H9 (cell line): ENCODE data around the gene EFNA5. TPM values are rescaled to one million over a fixed set of nuclear protein-coding genes. Genes with fewer than 3 reads are reported as not detected.

Source experiments
- DNase-seq: peaks from one replicate; pipeline ENCODE4 v3.0.0-alpha.2; 2017
- H2AFZ ChIP-seq: one replicate; pipeline ENCODE4 v1.6.1; 2013; ENCODE audit warnings: mild to moderate bottlenecking, low read length, control low read depth, moderate library complexity
- H2AK5ac ChIP-seq: 2 replicates; pipeline ENCODE4 v1.6.1; 2013; ENCODE audit warnings: low read length, control low read depth, mixed read lengths; ENCODE audit not compliant: insufficient read length
- H2BK120ac ChIP-seq: one replicate; pipeline ENCODE4 v1.6.1; 2013; ENCODE audit warnings: low read depth, mild to moderate bottlenecking, low read length, control low read depth, inconsistent platforms; ENCODE audit not compliant: poor library complexity, severe bottlenecking
- H2BK12ac ChIP-seq: 2 replicates; pipeline ENCODE4 v1.6.1; 2013; ENCODE audit warnings: low read length, control low read depth, mixed read lengths, low read depth; ENCODE audit not compliant: insufficient read length
- H2BK15ac ChIP-seq: 2 replicates; pipeline ENCODE4 v1.6.1; 2013; ENCODE audit warnings: low read depth, low read length, control low read depth
- H2BK20ac ChIP-seq: one replicate; pipeline ENCODE4 v1.6.1; 2013; ENCODE audit warnings: low read depth, mild to moderate bottlenecking, low read length, control low read depth, inconsistent platforms; ENCODE audit not compliant: poor library complexity, severe bottlenecking
- H2BK5ac ChIP-seq: 2 replicates; pipeline ENCODE4 v1.6.1; 2013; ENCODE audit warnings: low read length, control low read depth, mixed read lengths; ENCODE audit not compliant: insufficient read length
- H3K14ac ChIP-seq: 2 replicates; pipeline ENCODE4 v1.6.1; 2013; ENCODE audit warnings: low read length, control low read depth; ENCODE audit not compliant: insufficient read depth
- H3K18ac ChIP-seq: 2 replicates; pipeline ENCODE4 v1.6.1; 2013; ENCODE audit warnings: low read depth, mild to moderate bottlenecking, mixed read lengths, low read length, control low read depth; ENCODE audit not compliant: insufficient read length
- H3K23ac ChIP-seq: 2 replicates; pipeline ENCODE4 v1.6.1; 2013; ENCODE audit warnings: low read length, control low read depth, mixed read lengths, low read depth; ENCODE audit not compliant: insufficient read length
- H3K23me2 ChIP-seq: 2 replicates; pipeline ENCODE4 v1.6.1; 2013; ENCODE audit warnings: low read depth, mild to moderate bottlenecking, mixed read lengths, low read length, control low read depth; ENCODE audit not compliant: insufficient read length, poor library complexity, severe bottlenecking
- H3K27ac ChIP-seq: 2 replicates; pipeline ENCODE4 v1.5.1; 2013; ENCODE audit warnings: low read length, control low read depth, mixed read lengths, low read depth; ENCODE audit not compliant: insufficient read length
- H3K27me3 ChIP-seq: 2 replicates; pipeline ENCODE4 v1.6.1; 2013; ENCODE audit warnings: low read length, control low read depth, inconsistent platforms; ENCODE audit not compliant: insufficient read depth
- H3K4ac ChIP-seq: 2 replicates; pipeline ENCODE4 v1.6.1; 2013; ENCODE audit warnings: low read depth, mild to moderate bottlenecking, control low read depth, inconsistent platforms, low read length, moderate library complexity
- H3K4me1 ChIP-seq: 2 replicates; pipeline ENCODE4 v1.6.1; 2013; ENCODE audit warnings: low read length, control low read depth, inconsistent platforms; ENCODE audit not compliant: insufficient read depth
- H3K4me2 ChIP-seq: 2 replicates; pipeline ENCODE4 v1.6.1; 2013; ENCODE audit warnings: low read length, control low read depth, mixed read lengths; ENCODE audit not compliant: insufficient read length, insufficient read depth
- H3K56ac ChIP-seq: 2 replicates; pipeline ENCODE4 v1.6.1; 2013; ENCODE audit warnings: low read depth, mild to moderate bottlenecking, mixed read lengths, low read length, control low read depth; ENCODE audit not compliant: insufficient read length
- H3K79me1 ChIP-seq: 2 replicates; pipeline ENCODE4 v1.6.1; 2013; ENCODE audit warnings: low read depth, mild to moderate bottlenecking, moderate library complexity, low read length, control low read depth, inconsistent platforms; ENCODE audit not compliant: insufficient read depth, poor library complexity, severe bottlenecking
- H3K79me2 ChIP-seq: 2 replicates; pipeline ENCODE4 v1.6.1; 2013; ENCODE audit warnings: low read length, control low read depth, inconsistent platforms; ENCODE audit not compliant: insufficient read depth
- H3K9ac ChIP-seq: 2 replicates; pipeline ENCODE4 v1.6.1; 2013; ENCODE audit warnings: low read length, control low read depth, mixed read lengths; ENCODE audit not compliant: insufficient read length; ENCODE audit errors: extremely low read depth
- H3K9me3 ChIP-seq: one replicate; pipeline ENCODE4 v1.6.1; 2013; ENCODE audit warnings: low read depth, low read length, inconsistent platforms; ENCODE audit not compliant: control insufficient read depth
- H3T11ph ChIP-seq: one replicate; pipeline ENCODE4 v1.6.1; 2013; ENCODE audit warnings: mild to moderate bottlenecking, low read length, control low read depth, inconsistent platforms
- H4K20me1 ChIP-seq: one replicate; pipeline ENCODE4 v1.6.1; 2013; ENCODE audit not compliant: control insufficient read depth, insufficient read length, insufficient read depth
- H4K5ac ChIP-seq: 2 replicates; pipeline ENCODE4 v1.6.1; 2013; ENCODE audit warnings: low read depth, mild to moderate bottlenecking, mixed read lengths, low read length, control low read depth; ENCODE audit not compliant: insufficient read length
- H4K8ac ChIP-seq: replicated peaks from 2 replicates; pipeline ENCODE4 v1.6.1; 2013; ENCODE audit warnings: low read length, control low read depth, mixed read lengths, low read depth; ENCODE audit not compliant: insufficient read length
- H4K91ac ChIP-seq: 2 replicates; pipeline ENCODE4 v1.6.1; 2013; ENCODE audit warnings: low read depth, mild to moderate bottlenecking, moderate library complexity, mixed read lengths, low read length, control low read depth; ENCODE audit not compliant: insufficient read length
- H3K27ac Mint-ChIP-seq, 3 experiments: 2 replicates in 2 of 3; 3 replicates in 1 of 3; pipeline ENCODE4 v1.8.0; 2020 to 2021; ENCODE audit warnings: mixed read lengths in 3 of 3, mild to moderate bottlenecking in 1 of 3, moderate library complexity in 1 of 3
- H3K27me3 Mint-ChIP-seq: 2 replicates; pipeline ENCODE4 v1.8.0; 2021; ENCODE audit warnings: low read depth, mild to moderate bottlenecking, moderate library complexity, mixed read lengths
- H3K36me3 Mint-ChIP-seq, 3 experiments: 2 replicates in 2 of 3; 3 replicates in 1 of 3; pipeline ENCODE4 v1.8.0; 2020 to 2021; ENCODE audit warnings: low read depth in 3 of 3, mixed read lengths in 3 of 3; ENCODE audit not compliant: insufficient read depth in 1 of 3
- H3K4me1 Mint-ChIP-seq, 2 experiments: 2 replicates each; pipeline ENCODE4 v1.8.0; 2020; ENCODE audit warnings: mixed read lengths in 2 of 2
- H3K4me3 Mint-ChIP-seq, 2 experiments: 2 replicates in 1 of 2; 3 replicates in 1 of 2; pipeline ENCODE4 v1.8.0; 2020 to 2021; ENCODE audit warnings: mild to moderate bottlenecking in 2 of 2, mixed read lengths in 2 of 2, moderate library complexity in 1 of 2
- H3K9me3 Mint-ChIP-seq, 2 experiments: 2 replicates in 1 of 2; 3 replicates in 1 of 2; pipeline ENCODE4 v1.8.0; 2020; ENCODE audit warnings: mild to moderate bottlenecking in 2 of 2, mixed read lengths in 2 of 2, moderate library complexity in 1 of 2
- CTCF ChIP-seq: fragments of 200-600 bp; sonication (generic); conservative IDR thresholded peaks from 3 replicates; pipeline ENCODE4 v1.8.0; 2021; ENCODE audit warnings: antibody characterized with exemption, mild to moderate bottlenecking
- WGBS: extraction: QIAGEN DNeasy Blood & Tissue Kit; methylation state at CpG from one replicate; pipeline ENCODE4 v1.1.7; 2013; ENCODE audit warnings: missing lambda C conversion rate, low lambda C conversion rate, mixed read lengths; ENCODE audit not compliant: insufficient read length; ENCODE audit errors: extremely low coverage; 5-methylcytosine and 5-hydroxymethylcytosine counted together
- total RNA-seq: library from RNA; stranded (reverse); gene quantifications from 2 replicates; pipeline ENCODE4 v1.2.1, GENCODE V29; 2021

The EFNA5 gene
- total RNA-seq, 1 experiment from 2014 or later = 20.4 TPM

- no peak overlapping the region for H2AFZ ChIP-seq
- H2BK120ac ChIP-seq = no peak overlapping the region
- no peak overlapping the region for H3K23ac ChIP-seq
- H3K4me1 ChIP-seq = no peaks in the 10 kb centered on the region
- no peaks in the 10 kb centered on the region for H4K20me1 ChIP-seq
- Mint-ChIP-seq H3K9me3 (peaks cover 4 to 5% of the 10 kb centered on the region in 2 experiments; a peak in 2 of 5 replicates), H3K27me3 (no peaks in the 10 kb centered on the region), H3K4me1 (peaks cover 11 to 12% of the 10 kb centered on the region in 2 experiments), H3K36me3 (peaks cover 3 to 7% (median 5%) of the 10 kb centered on the region in 3 experiments; a peak in 5 of 7 replicates), H3K27ac (no peak overlapping the region), H3K4me3 (no peak overlapping the region)
- H3K14ac ChIP-seq = no peak overlapping the region
- no peak overlapping the region for H3T11ph ChIP-seq
- no peak overlapping the region for H4K5ac ChIP-seq
- no peaks in the 10 kb centered on the region for H3K79me1 ChIP-seq
- no peak overlapping the region for H4K91ac ChIP-seq
- no peak overlapping the region for H2BK20ac ChIP-seq
- no peak overlapping the region for H4K8ac ChIP-seq
- no peaks in the 10 kb centered on the region for H3K27me3 ChIP-seq
- H3K9me3 ChIP-seq = no peaks in the 10 kb centered on the region
- H2BK5ac ChIP-seq = no peak overlapping the region
- no CpG with 5 or more reads among the region's 3 CpGs for WGBS
- no peak overlapping the region for H3K4me2 ChIP-seq
- H3K9ac ChIP-seq = no peak overlapping the region
- no peak overlapping the region for H2AK5ac ChIP-seq
- H3K79me2 ChIP-seq = no peaks in the 10 kb centered on the region
- no peak for TF ChIP-seq CTCF
- no peak overlapping the region for H3K18ac ChIP-seq
- no peak overlapping the region for H2BK12ac ChIP-seq
- H3K56ac ChIP-seq = no peak overlapping the region
- no peak overlapping the region for H2BK15ac ChIP-seq
- DNase-seq = no peak
- no peak overlapping the region for H3K4ac ChIP-seq
- no peak overlapping the region for H3K27ac ChIP-seq
- no peaks in the 10 kb centered on the region for H3K23me2 ChIP-seq
Observed at GRCh38 chr5:107443897-107444296, 226.8 kb downstream of the EFNA5 start.
